ENCODE measurements around the gene PHF12.

The PHF12 gene

GRCh38 chr17:28856028-28856574 is 95.2 kb downstream of the PHF12 start:
- DNase-seq, result no peak

- no peak for DNase-seq
These were observed 96.0 kb downstream of the PHF12 start for GRCh38 chr17:28855336-28855679.

All from CD4-positive, alpha-beta T cell treated with Interleukin-4 for 1 hour (primary cell).